GM23248 (cell line): ENCODE data around the gene CCS.

Source experiments
- EZH2 ChIP-seq: fragments of 200-600 bp; sonication (generic); IDR thresholded peaks from 2 replicates; pipeline ENCODE4 v1.6.1; 2018; ENCODE audit warnings: antibody characterized with exemption, mild to moderate bottlenecking; ENCODE audit not compliant: insufficient read depth, poor library complexity, severe bottlenecking
- EZH2phosphoT487 ChIP-seq: fragments of 200-600 bp; sonication (generic); IDR thresholded peaks from 2 replicates; pipeline ENCODE4 v1.6.1; 2018; ENCODE audit warnings: antibody characterized with exemption, moderate library complexity, mild to moderate bottlenecking, low read depth; ENCODE audit not compliant: insufficient read depth

- TF ChIP-seq EZH2 = no peak
- TF ChIP-seq EZH2phosphoT487 = no peak
These were observed 33.7 kb upstream of the CCS start for GRCh38 chr11:66559142-66559865.
